Neuron (in vitro differentiated cells): Measurements from ENCODE around the gene SMAD4.
"Not testable (repeated sequence)": the region's sequence is repeated elsewhere in the genome, so short reads cannot be mapped to it uniquely, and the experiment has no call there.

ENCODE experiments used
- H2AFZ ChIP-seq: one replicate; pipeline ENCODE4 v1.6.1; 2013; ENCODE audit warnings: low read depth, mild to moderate bottlenecking, inconsistent platforms, low read length, moderate library complexity
- H3K27me3 ChIP-seq: one replicate; pipeline ENCODE4 v1.6.1; 2013; ENCODE audit warnings: low read length; ENCODE audit not compliant: insufficient read depth
- H3K36me3 ChIP-seq: one replicate; pipeline ENCODE4 v1.6.1; 2013; ENCODE audit warnings: low read length; ENCODE audit not compliant: insufficient read depth
- H3K4me1 ChIP-seq: one replicate; pipeline ENCODE4 v1.6.1; 2013; ENCODE audit warnings: low read length; ENCODE audit not compliant: insufficient read depth
- H3K4me3 ChIP-seq: 2 replicates; pipeline ENCODE4 v1.5.1; 2013; ENCODE audit warnings: mild to moderate bottlenecking, low read length, moderate library complexity
- H3K9me3 ChIP-seq: one replicate; pipeline ENCODE4 v1.6.1; 2013; ENCODE audit warnings: low read length

Gene SMAD4

DNA sequence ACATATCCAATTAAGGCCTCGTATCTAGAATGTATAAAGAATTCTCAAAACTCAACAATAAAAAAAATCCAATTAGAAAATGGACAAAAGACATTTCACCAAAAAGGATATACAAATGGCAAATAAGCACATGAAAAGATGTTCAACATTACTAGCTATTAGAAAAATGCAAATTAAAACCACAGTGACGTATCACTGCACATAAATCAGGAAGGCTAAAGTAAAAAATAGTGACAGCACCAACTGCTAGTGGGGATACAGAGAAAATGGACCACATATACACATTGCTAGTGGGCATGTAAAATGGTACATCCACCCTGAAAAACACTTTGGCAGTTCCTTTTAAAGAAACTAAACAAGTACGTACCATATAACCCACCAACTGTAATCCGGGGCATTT lies 59.7 kb downstream of the SMAD4 start:
- H3K4me3 ChIP-seq = no peak overlapping the region
- no peaks in the 10 kb centered on the region for H3K27me3 ChIP-seq
- no peak overlapping the region for H2AFZ ChIP-seq
- peaks cover 23% of the 10 kb centered on the region for H3K36me3 ChIP-seq
- peaks cover 11% of the 10 kb centered on the region for H3K9me3 ChIP-seq
- H3K4me1 ChIP-seq = no peaks in the 10 kb centered on the region

DNA sequence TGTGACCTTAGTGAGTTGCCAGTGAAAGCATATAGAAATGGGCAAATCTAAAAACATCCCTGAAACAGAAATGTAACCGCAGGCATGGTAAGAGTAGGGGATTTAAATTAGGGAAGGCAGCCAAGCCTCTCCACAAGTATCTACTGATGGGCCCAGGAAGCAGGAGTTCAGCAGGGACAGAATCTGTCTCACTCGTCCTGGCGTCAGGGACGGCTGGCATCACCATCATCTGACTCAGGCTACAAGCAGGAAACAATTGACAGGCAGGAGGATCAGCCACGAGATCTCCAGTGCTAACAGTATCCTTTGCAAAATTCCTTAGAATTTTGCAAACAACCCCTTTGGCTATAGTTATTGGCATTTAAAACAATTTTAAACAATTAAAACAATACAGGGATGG lies 61.3 kb downstream of the SMAD4 start:
- no peaks in the 10 kb centered on the region for H3K4me1 ChIP-seq
- peaks cover 7% of the 10 kb centered on the region for H3K9me3 ChIP-seq
- no peak overlapping the region for H3K4me3 ChIP-seq
- H3K27me3 ChIP-seq = no peaks in the 10 kb centered on the region
- no peak overlapping the region for H2AFZ ChIP-seq
- peaks cover 8% of the 10 kb centered on the region for H3K36me3 ChIP-seq

DNA sequence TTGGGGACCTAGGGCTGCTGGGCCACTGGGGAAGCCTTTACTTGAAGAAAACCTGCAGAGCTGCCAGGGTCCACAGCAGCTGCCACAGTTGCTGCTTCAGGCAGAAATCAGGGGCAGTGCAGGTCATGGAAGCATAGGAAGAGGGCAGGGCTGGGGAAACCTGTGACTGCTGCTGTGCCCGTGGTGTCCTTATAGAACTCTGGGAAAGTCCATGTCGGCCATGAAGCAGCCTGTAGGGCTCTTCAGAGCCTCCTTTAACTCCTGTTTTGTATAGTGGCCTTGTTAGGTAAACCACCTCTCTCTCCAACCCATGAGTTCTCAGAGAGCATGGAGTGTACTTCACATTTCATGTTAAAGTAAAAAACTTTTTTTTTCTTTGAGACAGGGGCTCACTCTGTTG lies 62.1 kb downstream of the SMAD4 start:
- H3K36me3 ChIP-seq = peaks cover 1% of the 10 kb centered on the region
- H3K27me3 ChIP-seq = no peaks in the 10 kb centered on the region
- no peaks in the 10 kb centered on the region for H3K4me1 ChIP-seq
- peaks cover 7% of the 10 kb centered on the region for H3K9me3 ChIP-seq
- H2AFZ ChIP-seq = no peak overlapping the region
- H3K4me3 ChIP-seq = no peak overlapping the region

DNA sequence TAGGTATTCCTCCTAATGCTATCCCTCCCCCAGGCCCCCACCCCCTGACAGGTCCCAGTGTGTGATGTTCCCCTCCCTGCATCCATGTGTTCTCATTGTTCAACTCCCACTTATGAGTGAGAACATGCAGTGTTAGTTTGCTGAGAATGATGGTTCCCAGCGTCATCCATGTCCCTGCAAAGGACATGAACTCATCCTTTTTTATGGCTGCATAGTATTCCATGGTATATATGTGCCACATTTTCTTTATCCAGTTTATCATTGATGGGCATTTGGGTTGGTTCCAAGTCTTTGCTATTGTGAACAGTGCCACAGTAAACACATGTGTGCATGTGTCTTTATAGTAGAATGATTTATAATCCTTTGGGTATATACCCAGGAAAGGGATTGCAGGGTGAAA lies 63.0 kb downstream of the SMAD4 start:
- not testable (repeated sequence) for H2AFZ ChIP-seq, H3K4me1 ChIP-seq, H3K9me3 ChIP-seq, H3K27me3 ChIP-seq, H3K36me3 ChIP-seq, H3K4me3 ChIP-seq

DNA sequence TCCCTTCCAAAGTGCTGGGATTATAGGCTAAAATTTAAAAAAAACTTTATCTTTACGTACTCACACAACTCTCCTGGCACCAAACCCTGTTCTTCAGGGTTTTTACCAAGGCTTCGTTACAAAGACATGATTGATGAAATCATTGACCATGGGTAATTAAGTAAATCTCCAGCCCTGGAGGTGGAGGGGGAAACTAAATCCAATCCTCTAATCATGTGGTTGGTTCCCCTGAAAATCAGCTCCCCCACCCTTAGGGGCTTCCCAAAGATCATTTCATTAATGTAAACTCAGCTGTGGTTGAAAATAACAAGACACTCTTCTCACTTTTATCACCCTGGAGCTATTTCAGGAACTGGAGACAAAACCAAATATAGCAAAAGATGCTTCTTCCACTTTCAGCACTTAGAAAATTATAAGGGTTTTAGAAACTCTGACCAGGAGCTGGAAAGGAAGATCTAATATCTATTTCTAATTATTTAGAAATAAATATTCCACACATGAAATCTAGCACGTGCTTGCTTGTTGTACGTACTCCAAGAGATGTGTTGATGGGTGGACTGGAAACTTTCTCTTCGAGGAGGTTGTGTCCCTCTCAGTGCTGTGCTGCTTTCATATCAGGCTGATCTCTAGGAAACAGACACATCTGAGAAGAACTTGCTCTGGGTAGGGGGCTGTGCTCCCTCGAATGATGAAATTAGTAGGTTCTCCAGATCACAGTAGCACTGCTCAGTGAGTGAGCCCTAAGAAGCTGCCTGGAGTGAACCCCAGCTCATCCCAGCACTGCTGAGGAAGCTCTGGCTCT lies 67.2 kb downstream of the SMAD4 start:
- H3K4me3 ChIP-seq = no peak overlapping the region

DNA sequence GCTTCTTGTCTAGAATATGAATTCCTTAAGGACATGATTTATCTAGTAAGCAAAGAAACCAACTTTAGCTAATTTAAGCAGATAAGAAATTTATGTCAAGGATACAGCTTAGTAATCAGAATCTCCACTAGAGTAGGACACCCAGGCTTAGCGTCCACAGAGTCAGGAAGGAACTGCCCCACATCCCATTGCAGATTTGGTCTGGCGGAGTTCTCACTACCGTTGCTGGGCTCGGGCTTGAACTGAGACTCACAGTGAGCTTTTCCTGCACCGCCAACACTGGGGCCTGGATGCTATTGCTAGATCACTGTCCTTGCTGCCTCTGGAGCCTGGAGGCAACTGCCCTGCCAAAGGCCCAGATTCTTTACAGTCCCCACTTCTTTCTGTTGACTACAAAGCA lies 68.1 kb downstream of the SMAD4 start:
- Histone ChIP-seq H3K4me1 (peaks cover 6% of the 10 kb centered on the region), H3K4me3 (no peak overlapping the region), H2AFZ (no peak overlapping the region), H3K9me3 (no peaks in the 10 kb centered on the region), H3K36me3 (no peaks in the 10 kb centered on the region), H3K27me3 (no peaks in the 10 kb centered on the region)

More for the DNA sequence above, 67.2 kb downstream of the SMAD4 start:
- Histone ChIP-seq H3K4me1 (peaks cover 6% of the 10 kb centered on the region), H2AFZ (no peak overlapping the region), H3K27me3 (no peaks in the 10 kb centered on the region), H3K36me3 (no peaks in the 10 kb centered on the region), H3K9me3 (no peaks in the 10 kb centered on the region)

DNA sequence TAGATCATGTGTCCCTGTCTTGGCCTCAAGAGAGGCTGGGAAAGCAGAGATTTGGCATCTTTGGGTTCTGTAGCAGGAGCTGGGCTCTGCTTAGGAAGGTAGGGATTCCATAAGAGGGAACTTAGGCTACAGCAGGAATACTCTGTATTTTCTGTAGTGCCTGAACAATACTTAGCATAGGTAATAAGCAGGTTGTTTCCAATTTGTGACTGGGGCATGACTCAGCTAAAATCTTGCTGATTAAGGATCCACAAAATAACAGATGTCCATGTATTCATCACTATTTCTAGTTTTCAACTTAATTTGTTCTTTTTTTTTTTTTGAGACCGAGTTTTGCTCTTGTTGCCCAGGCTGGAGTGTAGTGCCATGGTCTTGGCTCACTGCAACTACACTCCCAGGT lies 68.5 kb downstream of the SMAD4 start:
- Histone ChIP-seq H3K27me3 (no peaks in the 10 kb centered on the region), H2AFZ (no peak overlapping the region), H3K36me3 (no peaks in the 10 kb centered on the region), H3K9me3 (no peaks in the 10 kb centered on the region), H3K4me3 (no peak overlapping the region), H3K4me1 (peaks cover 6% of the 10 kb centered on the region)

DNA sequence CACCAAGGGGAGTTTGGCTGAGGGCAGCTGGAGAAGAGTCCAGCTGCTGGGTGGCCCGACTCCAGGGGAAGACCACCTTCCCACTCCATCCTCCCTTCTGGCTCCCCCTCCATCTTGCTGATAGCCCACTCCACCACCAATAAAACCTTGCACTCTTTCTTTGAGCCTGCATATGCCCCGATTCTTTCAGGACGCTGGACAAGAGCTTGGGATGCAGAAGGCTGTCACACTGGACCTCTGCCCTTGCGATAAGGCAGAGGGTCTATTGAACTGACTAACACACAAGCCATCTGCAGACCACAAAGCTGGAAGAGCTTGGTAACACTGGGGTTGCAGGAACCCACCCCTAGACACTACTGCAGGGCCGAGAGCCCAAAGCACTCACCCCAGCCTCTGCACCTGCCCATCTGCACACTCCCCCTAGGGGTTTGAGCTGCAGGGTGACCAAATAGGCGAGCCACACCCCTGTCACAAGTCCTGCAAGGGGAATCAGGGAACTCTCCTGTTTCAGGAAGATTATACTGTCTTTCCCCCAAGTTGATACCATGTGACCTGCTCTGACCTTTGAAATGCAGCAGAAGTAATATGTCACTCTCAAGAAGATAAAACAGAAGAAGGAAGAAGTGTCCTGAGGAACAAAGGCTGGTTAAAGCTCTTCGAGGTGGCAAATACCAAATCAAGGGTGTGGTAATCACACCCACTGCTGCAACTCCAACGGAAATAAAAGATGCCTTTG lies 70.5 kb downstream of the SMAD4 start:
- H2AFZ ChIP-seq = no peak overlapping the region
- no peaks in the 10 kb centered on the region for H3K9me3 ChIP-seq
- no peak overlapping the region for H3K4me3 ChIP-seq
- H3K36me3 ChIP-seq = no peaks in the 10 kb centered on the region
- peaks cover 6% of the 10 kb centered on the region for H3K4me1 ChIP-seq
- no peaks in the 10 kb centered on the region for H3K27me3 ChIP-seq

DNA sequence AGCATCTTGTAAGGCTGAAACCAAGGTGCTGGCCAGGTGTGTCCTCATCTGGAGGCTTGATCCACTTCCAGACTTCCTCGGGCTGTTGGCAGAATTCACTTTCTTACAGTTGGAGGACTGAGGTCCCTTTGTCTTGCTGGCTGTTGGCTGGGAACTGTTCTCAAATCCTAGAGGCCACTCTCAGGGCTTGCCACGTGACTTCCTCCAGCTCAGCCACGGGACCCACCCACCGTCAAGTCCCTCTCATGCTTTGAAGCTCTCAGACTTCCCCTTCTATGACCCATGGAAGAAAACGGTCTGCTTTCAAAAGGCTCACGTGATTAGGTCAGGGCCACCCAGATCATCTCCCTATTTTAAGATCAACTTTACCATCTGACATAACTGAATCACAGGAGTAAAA lies 77.1 kb downstream of the SMAD4 start:
- Histone ChIP-seq H3K4me3 (no peak overlapping the region), H3K36me3 (no peaks in the 10 kb centered on the region), H3K27me3 (no peaks in the 10 kb centered on the region), H2AFZ (no peak overlapping the region), H3K9me3 (no peaks in the 10 kb centered on the region), H3K4me1 (no peaks in the 10 kb centered on the region)

DNA sequence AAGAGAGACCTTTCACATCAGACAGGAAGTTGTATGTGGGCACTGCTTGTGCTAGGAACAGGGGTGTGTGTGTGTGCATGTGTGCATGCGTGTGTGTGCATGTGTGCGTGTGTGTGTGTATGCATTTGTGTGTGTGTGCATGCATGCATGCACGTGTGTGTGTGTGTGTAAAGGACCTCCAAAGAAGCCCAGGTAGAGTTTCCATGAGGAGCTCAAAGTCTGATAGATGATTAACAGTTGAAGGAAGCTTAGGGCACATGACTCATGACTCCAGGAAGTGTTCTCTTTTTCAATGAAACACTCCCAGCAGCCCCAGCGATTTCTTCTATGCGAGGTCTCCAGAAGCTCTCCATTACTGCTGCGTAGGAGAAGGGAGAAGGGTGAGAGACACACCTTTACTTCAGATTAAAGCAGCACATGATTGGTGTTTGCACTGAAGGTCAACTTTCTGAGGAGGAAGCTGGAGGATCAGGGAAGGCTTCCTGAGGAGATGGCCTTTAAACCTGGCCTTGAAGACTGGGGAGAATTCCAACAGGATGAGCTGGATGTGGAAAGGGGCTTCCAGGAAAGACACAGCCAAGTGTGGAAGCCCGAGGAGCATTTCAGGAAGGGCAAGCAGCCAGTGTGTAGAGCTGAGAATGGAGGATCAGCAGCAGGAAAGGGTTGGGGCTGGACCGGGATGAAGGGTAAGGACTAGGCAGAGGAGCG lies 77.7 kb downstream of the SMAD4 start:
- Histone ChIP-seq H3K27me3 (no peaks in the 10 kb centered on the region), H3K4me1 (no peaks in the 10 kb centered on the region), H3K4me3 (no peak overlapping the region), H3K36me3 (no peaks in the 10 kb centered on the region), H3K9me3 (no peaks in the 10 kb centered on the region), H2AFZ (no peak overlapping the region)

DNA sequence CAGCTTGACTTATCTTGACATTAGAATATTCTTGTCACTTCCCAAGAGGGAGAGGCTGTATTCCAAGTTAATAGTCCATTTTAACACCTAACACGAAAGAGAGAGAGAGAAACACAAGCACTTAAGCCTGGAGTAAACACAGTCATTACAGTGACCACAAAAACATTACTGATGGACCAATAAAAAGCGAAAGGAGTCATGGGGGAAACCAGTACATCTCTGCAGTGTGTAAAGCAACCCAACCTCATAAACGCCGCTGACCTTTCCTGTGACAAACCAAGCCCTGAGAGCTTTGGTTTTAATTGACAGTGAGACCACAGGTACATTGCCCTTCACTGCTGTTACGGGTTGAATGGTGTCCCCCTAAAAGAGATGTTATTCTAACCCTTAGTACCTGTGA lies 78.3 kb downstream of the SMAD4 start:
- H3K4me1 ChIP-seq = no peaks in the 10 kb centered on the region
- no peak overlapping the region for H2AFZ ChIP-seq
- no peaks in the 10 kb centered on the region for H3K36me3 ChIP-seq
- no peaks in the 10 kb centered on the region for H3K9me3 ChIP-seq
- H3K27me3 ChIP-seq = no peaks in the 10 kb centered on the region
- no peak overlapping the region for H3K4me3 ChIP-seq

DNA sequence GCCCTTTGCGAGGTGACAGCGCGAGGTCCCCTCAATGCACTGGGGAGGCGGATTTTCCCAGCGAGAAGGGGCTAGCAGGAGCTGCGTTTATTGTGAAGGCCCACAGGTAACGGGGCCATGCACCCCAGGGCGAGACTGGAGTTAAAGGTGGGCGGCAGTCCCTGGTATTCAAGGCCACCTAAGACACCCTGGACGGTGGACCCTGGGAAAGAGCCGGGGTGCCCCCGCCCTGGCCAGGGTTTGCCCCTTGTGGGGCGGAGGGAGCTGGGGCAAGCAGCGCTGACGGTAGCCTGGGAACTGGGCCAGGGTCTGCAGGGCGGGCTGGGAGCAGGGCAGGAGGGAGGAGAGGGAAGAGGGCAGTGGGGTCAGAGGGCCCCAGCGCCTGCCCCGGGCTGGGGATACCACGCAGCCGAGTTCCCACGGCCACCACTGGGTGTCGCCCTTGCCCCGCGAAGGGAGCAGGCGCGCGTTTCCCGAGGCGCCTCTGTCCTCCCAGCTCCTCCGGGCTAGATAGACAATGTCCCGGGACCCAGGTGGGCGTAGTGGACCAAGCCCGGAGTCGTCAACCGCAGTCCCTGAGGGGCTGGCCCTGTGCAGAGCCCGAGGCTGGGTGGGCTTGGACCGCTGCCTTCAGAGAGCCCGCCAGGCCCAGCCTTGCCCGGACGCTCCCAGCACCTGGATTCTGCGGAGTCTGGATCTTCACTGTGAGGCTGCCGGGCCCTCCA lies 80.2 kb downstream of the SMAD4 start:
- H3K9me3 ChIP-seq = no peaks in the 10 kb centered on the region
- no peak overlapping the region for H3K4me3 ChIP-seq
- H2AFZ ChIP-seq = no peak overlapping the region
- H3K4me1 ChIP-seq = no peaks in the 10 kb centered on the region
- H3K36me3 ChIP-seq = no peaks in the 10 kb centered on the region
- H3K27me3 ChIP-seq = no peaks in the 10 kb centered on the region
